Esophagus muscularis mucosa (tissue), 3 donors: ENCODE data around the gene TAF1C.

Experiments used
- EP300 ChIP-seq: sonication (generic); formaldehyde crosslinking; IDR thresholded peaks from one replicate; pipeline ENCODE4 v1.6.1; 2017; ENCODE audit warnings: antibody characterized with exemption
- TF ChIP-seq, protein P1 (sequence below), 3 experiments: fragments of 200-600 bp in 2 of 3; fragments of 450-650 bp in 1 of 3; sonication (generic) in 2 of 3; IDR thresholded peaks; one replicate each; pipeline ENCODE4 v1.5.1; 2017 to 2019; ENCODE audit warnings: antibody characterized with exemption in 3 of 3, mild to moderate bottlenecking in 2 of 3, moderate library complexity in 1 of 3

DNA sequence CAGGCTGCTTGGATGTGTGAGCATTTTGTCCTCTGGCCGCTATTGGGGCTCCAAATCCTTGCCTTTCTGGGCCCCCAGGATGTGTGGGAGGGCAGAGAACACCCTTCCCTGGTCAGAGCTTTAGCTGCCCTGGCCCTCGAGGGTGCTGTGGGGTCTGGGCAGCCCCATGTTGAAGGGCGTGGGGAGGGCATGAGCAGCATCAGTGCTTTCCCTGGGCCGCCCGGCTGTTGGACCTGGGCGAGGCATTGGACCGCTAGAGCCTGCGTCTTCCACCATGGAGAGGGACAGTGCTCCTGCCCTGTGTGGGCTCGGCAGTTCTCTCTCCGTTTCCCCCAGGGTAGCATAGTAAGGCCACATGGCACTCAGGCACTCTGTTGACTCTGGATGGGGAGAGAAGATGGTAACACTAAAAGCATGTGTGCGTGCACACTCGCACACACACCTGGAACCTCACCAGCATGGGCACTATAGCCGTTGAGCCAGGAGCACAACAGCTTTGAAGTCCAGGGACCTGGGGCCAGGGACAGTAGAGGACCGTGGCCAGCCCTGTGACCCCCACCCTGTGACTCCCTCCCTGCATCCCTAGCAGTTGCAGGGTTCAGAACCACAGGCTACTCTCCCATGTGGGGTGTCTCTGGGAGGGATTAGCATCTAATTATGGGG, 10.7 kb upstream of the TAF1C start:
- TF ChIP-seq, protein P1, sequence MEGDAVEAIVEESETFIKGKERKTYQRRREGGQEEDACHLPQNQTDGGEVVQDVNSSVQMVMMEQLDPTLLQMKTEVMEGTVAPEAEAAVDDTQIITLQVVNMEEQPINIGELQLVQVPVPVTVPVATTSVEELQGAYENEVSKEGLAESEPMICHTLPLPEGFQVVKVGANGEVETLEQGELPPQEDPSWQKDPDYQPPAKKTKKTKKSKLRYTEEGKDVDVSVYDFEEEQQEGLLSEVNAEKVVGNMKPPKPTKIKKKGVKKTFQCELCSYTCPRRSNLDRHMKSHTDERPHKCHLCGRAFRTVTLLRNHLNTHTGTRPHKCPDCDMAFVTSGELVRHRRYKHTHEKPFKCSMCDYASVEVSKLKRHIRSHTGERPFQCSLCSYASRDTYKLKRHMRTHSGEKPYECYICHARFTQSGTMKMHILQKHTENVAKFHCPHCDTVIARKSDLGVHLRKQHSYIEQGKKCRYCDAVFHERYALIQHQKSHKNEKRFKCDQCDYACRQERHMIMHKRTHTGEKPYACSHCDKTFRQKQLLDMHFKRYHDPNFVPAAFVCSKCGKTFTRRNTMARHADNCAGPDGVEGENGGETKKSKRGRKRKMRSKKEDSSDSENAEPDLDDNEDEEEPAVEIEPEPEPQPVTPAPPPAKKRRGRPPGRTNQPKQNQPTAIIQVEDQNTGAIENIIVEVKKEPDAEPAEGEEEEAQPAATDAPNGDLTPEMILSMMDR (IDR thresholded peaks at IDR 0.05) = no peak
- no peak for TF ChIP-seq EP300
